HepG2 (cell line): ENCODE data around the gene GATAD2B. TPM values are rescaled to one million over a fixed set of nuclear protein-coding genes. Genes with fewer than 3 reads are reported as not detected.

Experiments
- ATAC-seq: fragments of 200-7000 bp; cut with Tn5 transposase; 3 replicates; pipeline ENCODE4 v1.9.1; 2020; ENCODE audit warnings: mild to moderate bottlenecking, moderate library complexity
- BruUV-seq: library from RNA; stranded (reverse); fragments of 400-500 nt; replicated peaks from 2 replicates; lab custom pipeline; 2021; lab: Mats Ljungman, UMichigan
- CTCF ChIA-PET: fragments of 300-600 bp; formaldehyde crosslinking; extraction: SDS; loops from one replicate; lab custom pipeline; 2021; ENCODE audit warnings: low total read pairs, inconsistent platforms, low intra/inter-chr PET ratio; lab: Yijun Ruan, JAX
- POLR2A ChIA-PET: fragments of 350-600 bp; sonication (Branson Sonifier 250); formaldehyde crosslinking; loops from one replicate; lab custom pipeline; 2020; ENCODE audit warnings: antibody characterized with exemption, inconsistent platforms; lab: Yijun Ruan, JAX
- DNase-seq: peaks from one replicate; pipeline ENCODE4 v3.0.0-alpha.2; 2015; ENCODE audit warnings: low spot score
- FAIRE-seq: peaks from 3 replicates; lab custom pipeline; 2011; peaks lifted over from hg19 to GRCh38; lab: Jason Lieb, UNC
- H2AFZ ChIP-seq: one replicate; pipeline ENCODE4 v1.6.1; 2011; ENCODE audit warnings: low read length, inconsistent platforms
- H3K27ac ChIP-seq: fragments of 300-600 bp; 3 replicates; pipeline ENCODE4 v1.8.0; 2011; ENCODE audit warnings: mixed run types, mild to moderate bottlenecking, mixed read lengths, low read length, inconsistent platforms; ENCODE audit not compliant: insufficient read depth; ENCODE audit errors: extremely low read length
- H3K27me3 ChIP-seq, 2 experiments: fragments of 200-600 bp in 1 of 2; 2 replicates in 1 of 2; 3 replicates in 1 of 2; pipeline versions ENCODE4 v1.6.0 to v1.8.0; 2011; ENCODE audit warnings: low read length in 2 of 2, mild to moderate bottlenecking in 2 of 2, moderate library complexity in 2 of 2, inconsistent platforms in 1 of 2; ENCODE audit not compliant: insufficient read depth in 2 of 2, control insufficient read depth in 1 of 2
- H3K36me3 ChIP-seq, 2 experiments: fragments of 200-600 bp in 1 of 2; replicated peaks in 1 of 2; 2 replicates in 1 of 2; 3 replicates in 1 of 2; pipeline versions ENCODE4 v1.5.1 to v1.8.0; 2011; ENCODE audit warnings: low read length in 2 of 2, inconsistent platforms in 1 of 2; ENCODE audit not compliant: insufficient read depth in 2 of 2, control insufficient read depth in 1 of 2
- H3K4me1 ChIP-seq: 2 replicates; pipeline ENCODE4 v1.5.1; 2012; ENCODE audit warnings: low read length, inconsistent platforms; ENCODE audit not compliant: insufficient read depth
- H3K4me2 ChIP-seq: 2 replicates; pipeline ENCODE4 v1.6.0; 2011; ENCODE audit warnings: low read depth, low read length, inconsistent platforms
- H3K4me3 ChIP-seq, 3 experiments: fragments of 200-600 bp in 1 of 3; sonication (generic), shearing (Covaris generic) in 1 of 3; replicated peaks in 1 of 3; 2 replicates each; pipeline ENCODE4 v1.5.1; 2011 to 2016; ENCODE audit warnings: low read length in 3 of 3, inconsistent platforms in 2 of 3, low read depth in 2 of 3, mild to moderate bottlenecking in 2 of 3, control low read depth in 1 of 3, mixed read lengths in 1 of 3; ENCODE audit not compliant: insufficient read depth in 1 of 3
- H3K79me2 ChIP-seq: one replicate; pipeline ENCODE4 v1.6.1; 2011; ENCODE audit warnings: low read length, inconsistent platforms; ENCODE audit not compliant: insufficient read depth
- H3K9ac ChIP-seq: 2 replicates; pipeline ENCODE4 v1.6.0; 2011; ENCODE audit warnings: mild to moderate bottlenecking, low read depth, low read length, inconsistent platforms; ENCODE audit not compliant: insufficient read depth
- H3K9me3 ChIP-seq: 2 replicates; pipeline ENCODE4 v1.5.1; 2012; ENCODE audit warnings: mild to moderate bottlenecking, low read length
- H4K20me1 ChIP-seq: 2 replicates; pipeline ENCODE4 v1.6.0; 2011; ENCODE audit warnings: inconsistent platforms, mild to moderate bottlenecking, low read length, moderate library complexity; ENCODE audit not compliant: insufficient read depth
- BRCA1 ChIP-seq: sonication (generic); formaldehyde crosslinking; IDR thresholded peaks from 2 replicates; pipeline ENCODE4 v1.4.0; 2020; ENCODE audit warnings: missing genetic modification reagents
- HHEX ChIP-seq: IDR thresholded peaks from 2 replicates; pipeline ENCODE4 v1.6.1; 2016; ENCODE audit warnings: control low read depth
- MLX ChIP-seq: IDR thresholded peaks from 2 replicates; pipeline ENCODE4 v1.6.1; 2016
- PCBP1 ChIP-seq: fragments of 200-400 bp; formaldehyde crosslinking; IDR thresholded peaks from 2 replicates; pipeline ENCODE4 v1.6.1; 2017; ENCODE audit warnings: mild to moderate bottlenecking, low read depth, low read length, borderline replicate concordance
- PRPF4 ChIP-seq: fragments of 200-400 bp; formaldehyde crosslinking; IDR thresholded peaks from 2 replicates; pipeline ENCODE4 v1.6.1; 2016; ENCODE audit warnings: low read length, low read depth; ENCODE audit not compliant: poor library complexity, severe bottlenecking
- PTBP1 ChIP-seq: fragments of 200-400 bp; formaldehyde crosslinking; IDR thresholded peaks from 2 replicates; pipeline ENCODE4 v1.6.1; 2018; ENCODE audit warnings: low read length, low read depth; ENCODE audit not compliant: poor library complexity, severe bottlenecking
- TAF15 ChIP-seq: fragments of 200-400 bp; formaldehyde crosslinking; IDR thresholded peaks from one replicate; pipeline ENCODE4 v1.6.1; 2018; ENCODE audit warnings: mild to moderate bottlenecking, low read depth, low read length; ENCODE audit not compliant: poor library complexity, severe bottlenecking
- ZNF235 ChIP-seq: sonication (generic); formaldehyde crosslinking; IDR thresholded peaks from 2 replicates; pipeline ENCODE4 v1.8.1; 2023; ENCODE audit warnings: mild to moderate bottlenecking, missing genetic modification reagents, borderline replicate concordance
- ZNF746 ChIP-seq: sonication (generic); formaldehyde crosslinking; IDR thresholded peaks from 2 replicates; pipeline ENCODE4 v1.8.0; 2022; ENCODE audit warnings: mild to moderate bottlenecking, missing genetic modification reagents
- ZNF75D ChIP-seq: sonication (generic); formaldehyde crosslinking; IDR thresholded peaks from 2 replicates; pipeline ENCODE4 v1.8.1; 2023; ENCODE audit warnings: missing genetic modification reagents, mild to moderate bottlenecking, borderline replicate concordance
- WGBS: methylation state at CpG from one replicate; pipeline ENCODE4 v1.1.6; 2017; ENCODE audit warnings: low lambda C conversion rate; 5-methylcytosine and 5-hydroxymethylcytosine counted together
- in situ Hi-C: cut with HindIII; loops from 2 replicates; pipeline ENCODE4 v1.10.0; 2017; ENCODE audit warnings: low pct_unique_long_range_greater_than_20kb; ENCODE audit not compliant: extremely low pct_ligation_motif_present
- intact Hi-C: fragments of 100-400 bp; cut with micrococcal nuclease; formaldehyde crosslinking; loops from one replicate; pipeline ENCODE4 v1.10.0; 2022; ENCODE audit not compliant: unreplicated experiment
- polyA plus RNA-seq, 8 experiments: library from polyadenylated mRNA; depleted of rRNA in 3 of 8; stranded (reverse) in 7 of 8; unstranded in 1 of 8; fragments of >200 nt; fragmentation: Illumina TruSeq in 4 of 8; extraction: Trizol in 4 of 8; gene quantifications; 2 replicates each; pipeline versions ENCODE4 v1.2.1 to v1.2.3, GENCODE V29; 2011 to 2016; ENCODE audit warnings: low read depth in 4 of 8, missing spikeins in 1 of 8, mixed read lengths in 1 of 8; ENCODE audit not compliant: insufficient read depth in 1 of 8
- total RNA-seq, 5 experiments: library from RNA; depleted of rRNA; stranded (reverse); fragments of >200 nt; fragmentation: Illumina TruSeq; extraction: Trizol; gene quantifications; 2 replicates each; pipeline ENCODE4 v1.2.3, GENCODE V29; 2016; ENCODE audit warnings: low read depth in 1 of 5
- TF ChIP-seq, protein P1 (sequence below): sonication (generic); formaldehyde crosslinking; IDR thresholded peaks from 2 replicates; pipeline ENCODE4 v1.4.0; 2020; ENCODE audit warnings: missing genetic modification reagents
- TF ChIP-seq, protein P2 (sequence below): sonication (generic); formaldehyde crosslinking; IDR thresholded peaks from 2 replicates; pipeline ENCODE4 v1.8.0; 2023; ENCODE audit warnings: mild to moderate bottlenecking, missing genetic modification reagents

The GATAD2B gene
- total and polyA plus RNA-seq, 2 of the 13 experiments (the other 11 are each of a cell fraction or from before 2014, with no cell fraction given), result 3.2 to 5.2 TPM

- no peak overlapping the region for H3K4me3 ChIP-seq
- TF ChIP-seq PCBP1 (no peak), ZNF746 (CRISPR knock-in tag) (no peak), MLX (no peak), PTBP1 (no peak), PRPF4 (no peak), HHEX (CRISPR knock-in tag) (no peak), TAF15 (no peak), BRCA1 (CRISPR knock-in tag) (no peak), ZNF75D (CRISPR knock-in tag) (no peak), ZNF235 (CRISPR knock-in tag) (no peak)
- TF ChIP-seq, protein P1, sequence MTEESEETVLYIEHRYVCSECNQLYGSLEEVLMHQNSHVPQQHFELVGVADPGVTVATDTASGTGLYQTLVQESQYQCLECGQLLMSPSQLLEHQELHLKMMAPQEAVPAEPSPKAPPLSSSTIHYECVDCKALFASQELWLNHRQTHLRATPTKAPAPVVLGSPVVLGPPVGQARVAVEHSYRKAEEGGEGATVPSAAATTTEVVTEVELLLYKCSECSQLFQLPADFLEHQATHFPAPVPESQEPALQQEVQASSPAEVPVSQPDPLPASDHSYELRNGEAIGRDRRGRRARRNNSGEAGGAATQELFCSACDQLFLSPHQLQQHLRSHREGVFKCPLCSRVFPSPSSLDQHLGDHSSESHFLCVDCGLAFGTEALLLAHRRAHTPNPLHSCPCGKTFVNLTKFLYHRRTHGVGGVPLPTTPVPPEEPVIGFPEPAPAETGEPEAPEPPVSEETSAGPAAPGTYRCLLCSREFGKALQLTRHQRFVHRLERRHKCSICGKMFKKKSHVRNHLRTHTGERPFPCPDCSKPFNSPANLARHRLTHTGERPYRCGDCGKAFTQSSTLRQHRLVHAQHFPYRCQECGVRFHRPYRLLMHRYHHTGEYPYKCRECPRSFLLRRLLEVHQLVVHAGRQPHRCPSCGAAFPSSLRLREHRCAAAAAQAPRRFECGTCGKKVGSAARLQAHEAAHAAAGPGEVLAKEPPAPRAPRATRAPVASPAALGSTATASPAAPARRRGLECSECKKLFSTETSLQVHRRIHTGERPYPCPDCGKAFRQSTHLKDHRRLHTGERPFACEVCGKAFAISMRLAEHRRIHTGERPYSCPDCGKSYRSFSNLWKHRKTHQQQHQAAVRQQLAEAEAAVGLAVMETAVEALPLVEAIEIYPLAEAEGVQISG (CRISPR knock-in tag), result no peak
- TF ChIP-seq, protein P2, sequence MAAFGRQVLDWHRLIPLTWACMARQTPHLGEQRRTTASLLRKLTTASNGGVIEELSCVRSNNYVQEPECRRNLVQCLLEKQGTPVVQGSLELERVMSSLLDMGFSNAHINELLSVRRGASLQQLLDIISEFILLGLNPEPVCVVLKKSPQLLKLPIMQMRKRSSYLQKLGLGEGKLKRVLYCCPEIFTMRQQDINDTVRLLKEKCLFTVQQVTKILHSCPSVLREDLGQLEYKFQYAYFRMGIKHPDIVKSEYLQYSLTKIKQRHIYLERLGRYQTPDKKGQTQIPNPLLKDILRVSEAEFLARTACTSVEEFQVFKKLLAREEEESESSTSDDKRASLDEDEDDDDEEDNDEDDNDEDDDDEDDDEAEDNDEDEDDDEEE, result no peak
- BruUV-seq, result no TSS peak
- ATAC-seq, result no peak
- no peaks in the 10 kb centered on the region; the same call in 1 of the 2 replicates for H4K20me1 ChIP-seq
- H3K36me3 ChIP-seq, result peaks cover 3 to 4% of the 10 kb centered on the region in 2 experiments; a peak in 3 of 5 replicates
- H3K4me1 ChIP-seq, result peaks cover 15% of the 10 kb centered on the region; the same call in 1 of the 2 replicates
- H3K27ac ChIP-seq, result no peak overlapping the region
- ChIA-PET CTCF (no interaction called here), POLR2A (no interaction called here)
- H3K27me3 ChIP-seq, result no peaks in the 10 kb centered on the region
- H3K9ac ChIP-seq, result no peak overlapping the region
- H3K79me2 ChIP-seq, result peaks cover 19% of the 10 kb centered on the region
- in situ Hi-C loops (no loop called here), intact Hi-C loops (no loop called here)
- no peak overlapping the region for H3K4me2 ChIP-seq
- DNase-seq, result no peak
- H2AFZ ChIP-seq, result no peak overlapping the region
- no peaks in the 10 kb centered on the region for H3K9me3 ChIP-seq
- WGBS, result 90% methylated on average over 2 of the region's 2 CpGs
- FAIRE-seq, result no peak
Observed at GRCh38 chr1:153872934-153873333, 49.8 kb downstream of the GATAD2B start.
